Endothelial cell of umbilical vein (primary cell): Measurements from ENCODE around the gene PPM1L.
"Not testable (repeated sequence)": the region's sequence is repeated elsewhere in the genome, so short reads cannot be mapped to it uniquely, and the experiment has no call there.

Experiments used
- CTCF ChIP-seq, 2 donors: IDR thresholded peaks; 1 replicate in 1 of 2; 2 replicates in 1 of 2; pipeline ENCODE4 v1.5.1; 2011; ENCODE audit warnings: low read length in 2 of 2, mild to moderate bottlenecking in 2 of 2, moderate library complexity in 2 of 2, control low read depth in 1 of 2, inconsistent platforms in 1 of 2, low read depth in 1 of 2; ENCODE audit not compliant: insufficient read depth in 1 of 2; ENCODE audit errors: extremely low read depth in 1 of 2
- EZH2 ChIP-seq: IDR thresholded peaks from 2 replicates; pipeline ENCODE4 v1.6.1; 2012; ENCODE audit warnings: borderline replicate concordance, low read depth, mild to moderate bottlenecking, moderate library complexity, low read length, inconsistent platforms; ENCODE audit not compliant: severe bottlenecking
- FOS ChIP-seq: IDR thresholded peaks from 2 replicates; pipeline ENCODE4 v1.6.1; 2011; ENCODE audit warnings: mild to moderate bottlenecking, low read length, moderate library complexity, borderline replicate concordance; ENCODE audit not compliant: insufficient read depth
- JUN ChIP-seq: IDR thresholded peaks from 2 replicates; pipeline ENCODE4 v1.6.1; 2011; ENCODE audit warnings: borderline replicate concordance, low read depth; ENCODE audit not compliant: insufficient read length, insufficient read depth
- MAX ChIP-seq: IDR thresholded peaks from 2 replicates; pipeline ENCODE4 v1.6.1; 2011; ENCODE audit not compliant: insufficient read depth, insufficient read length
- MYC ChIP-seq: IDR thresholded peaks from one replicate; pipeline ENCODE4 v1.6.1; 2011; ENCODE audit warnings: mild to moderate bottlenecking, low read depth, low read length
- POLR2A ChIP-seq: IDR thresholded peaks from 2 replicates; pipeline ENCODE4 v1.6.1; 2012; ENCODE audit warnings: low read depth, mild to moderate bottlenecking, control low read depth, low read length
- POLR2AphosphoS5 ChIP-seq: IDR thresholded peaks from 2 replicates; pipeline ENCODE4 v1.6.1; 2012; ENCODE audit warnings: low read depth, mild to moderate bottlenecking, control low read depth, low read length, moderate library complexity; ENCODE audit not compliant: insufficient read depth

GRCh38 chr3:161010151-161010550 is 254.1 kb downstream of the PPM1L start:
- not testable (repeated sequence) for TF ChIP-seq CTCF (IDR thresholded peaks at IDR 0.05; ENCODE audit: extremely low read depth in 1 of 2, insufficient read depth in 1 of 2, low read depth in 1 of 2, low read length in 2 of 2); POLR2A; MAX; MYC; FOS; POLR2AphosphoS5; EZH2; JUN
